SK-N-SH treated with all-trans-retinoic acid at 6 μM for 48 hours (cell line): ENCODE measurements around the gene KCND2.

Experiments
- ATAC-seq: fragments of 200-7000 bp; cut with Tn5 transposase; 3 replicates; pipeline ENCODE4 v1.9.1; 2020; ENCODE audit warnings: mild to moderate bottlenecking, moderate library complexity
- ARNTL ChIP-seq: fragments of 450-650 bp; formaldehyde crosslinking; IDR thresholded peaks from 2 replicates; pipeline ENCODE4 v1.5.0; 2020; ENCODE audit warnings: low read depth, mild to moderate bottlenecking, moderate library complexity, borderline replicate concordance
- BACH2 ChIP-seq: fragments of 250-450 bp; sonication (Bioruptor Pico); IDR thresholded peaks from 2 replicates; pipeline ENCODE4 v1.9.0; 2021; ENCODE audit warnings: mild to moderate bottlenecking, borderline replicate concordance
- ESRRG ChIP-seq: fragments of 250-450 bp; sonication (Bioruptor Pico); IDR thresholded peaks from 2 replicates; pipeline ENCODE4 v1.6.1; 2021; ENCODE audit warnings: mild to moderate bottlenecking
- GLIS3 ChIP-seq: fragments of 250-450 bp; sonication (Bioruptor Pico); IDR thresholded peaks from 2 replicates; pipeline ENCODE4 v1.5.0; 2020; ENCODE audit warnings: mild to moderate bottlenecking, moderate library complexity
- ISL1 ChIP-seq: fragments of 250-450 bp; sonication (Bioruptor Pico); IDR thresholded peaks from 2 replicates; pipeline ENCODE4 v2.1.2; 2022; ENCODE audit warnings: mild to moderate bottlenecking, moderate library complexity
- OSR1 ChIP-seq: fragments of 250-450 bp; sonication (Bioruptor Pico); IDR thresholded peaks from 2 replicates; pipeline ENCODE4 v1.8.0; 2022; ENCODE audit warnings: moderate library complexity, mild to moderate bottlenecking, inconsistent platforms
- PATZ1 ChIP-seq: fragments of 250-450 bp; sonication (Bioruptor Pico); IDR thresholded peaks from 2 replicates; pipeline ENCODE4 v1.8.0; 2020; ENCODE audit warnings: mild to moderate bottlenecking, moderate library complexity, borderline replicate concordance
- PPARA ChIP-seq: fragments of 250-450 bp; sonication (Bioruptor Pico); IDR thresholded peaks from 2 replicates; pipeline ENCODE4 v1.5.0; 2020; ENCODE audit warnings: mild to moderate bottlenecking, borderline replicate concordance
- RARB ChIP-seq: fragments of 250-450 bp; sonication (Bioruptor Pico); IDR thresholded peaks from 2 replicates; pipeline ENCODE4 v1.8.0; 2021; ENCODE audit warnings: mild to moderate bottlenecking, moderate library complexity
- SNAI2 ChIP-seq: fragments of 250-450 bp; sonication (Bioruptor Pico); IDR thresholded peaks from 2 replicates; pipeline ENCODE4 v1.5.0; 2020; ENCODE audit warnings: mild to moderate bottlenecking, moderate library complexity
- TCF4 ChIP-seq: fragments of 250-450 bp; sonication (Bioruptor Pico); IDR thresholded peaks from 2 replicates; pipeline ENCODE4 v1.8.0; 2021; ENCODE audit warnings: mild to moderate bottlenecking, moderate library complexity, borderline replicate concordance
- TOX ChIP-seq: fragments of 250-450 bp; sonication (Bioruptor Pico); IDR thresholded peaks from 2 replicates; pipeline ENCODE4 v1.8.0; 2021; ENCODE audit warnings: mild to moderate bottlenecking, moderate library complexity, borderline replicate concordance
- ZC3H10 ChIP-seq: fragments of 250-450 bp; sonication (Bioruptor Pico); IDR thresholded peaks from 2 replicates; pipeline ENCODE4 v1.5.1; 2021; ENCODE audit warnings: mild to moderate bottlenecking, moderate library complexity
- ZFP3 ChIP-seq: fragments of 250-450 bp; sonication (Bioruptor Pico); IDR thresholded peaks from 2 replicates; pipeline ENCODE4 v1.5.0; 2020; ENCODE audit warnings: mild to moderate bottlenecking, moderate library complexity
- ZNF8 ChIP-seq: fragments of 450-650 bp; formaldehyde crosslinking; IDR thresholded peaks from 2 replicates; pipeline ENCODE4 v1.5.0; 2020; ENCODE audit warnings: mild to moderate bottlenecking, moderate library complexity
- TF ChIP-seq, protein P1 (sequence below): fragments of 250-450 bp; sonication (Bioruptor Pico); IDR thresholded peaks from 2 replicates; pipeline ENCODE4 v1.5.1; 2021; ENCODE audit warnings: mild to moderate bottlenecking, moderate library complexity
- TF ChIP-seq, protein P2 (sequence below): fragments of 250-450 bp; sonication (Bioruptor Pico); IDR thresholded peaks from 2 replicates; pipeline ENCODE4 v1.8.0; 2021; ENCODE audit warnings: low read depth, mild to moderate bottlenecking, moderate library complexity, borderline replicate concordance
- TF ChIP-seq, protein P3 (sequence below): fragments of 250-450 bp; sonication (Bioruptor Pico); IDR thresholded peaks from 2 replicates; pipeline ENCODE4 v1.5.0; 2020; ENCODE audit warnings: mild to moderate bottlenecking, moderate library complexity

The KCND2 gene

DNA sequence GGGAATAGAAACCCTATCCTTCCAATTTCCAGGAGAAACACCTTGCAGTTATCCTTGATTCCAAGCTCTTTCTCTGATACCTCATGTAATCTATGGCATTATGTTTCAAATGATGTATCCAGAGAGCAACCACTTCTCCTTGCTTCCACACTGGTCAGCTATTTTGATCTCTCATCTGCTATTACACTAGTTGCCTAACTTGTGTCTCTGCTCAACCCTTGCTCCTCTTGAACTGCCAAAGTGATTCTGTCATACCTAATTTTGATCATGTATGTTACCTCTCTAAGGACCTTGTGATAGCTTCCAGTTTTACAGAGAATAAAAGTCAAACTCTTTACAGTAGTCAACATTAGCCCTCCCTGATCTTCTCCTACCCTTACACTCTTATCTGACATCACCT is 90.4 kb downstream of the KCND2 start:
- TF ChIP-seq PATZ1 (no peak), ZFP3 (no peak), TCF4 (CRISPR knock-in tag) (no peak), TOX (no peak), OSR1 (CRISPR knock-in tag) (no peak), BACH2 (CRISPR knock-in tag) (no peak), ZNF8 (CRISPR knock-in tag) (no peak), RARB (CRISPR knock-in tag) (no peak), SNAI2 (CRISPR knock-in tag) (no peak), GLIS3 (CRISPR knock-in tag) (no peak), ARNTL (CRISPR knock-in tag) (no peak), ISL1 (CRISPR knock-in tag) (no peak)
- TF ChIP-seq, protein P1, sequence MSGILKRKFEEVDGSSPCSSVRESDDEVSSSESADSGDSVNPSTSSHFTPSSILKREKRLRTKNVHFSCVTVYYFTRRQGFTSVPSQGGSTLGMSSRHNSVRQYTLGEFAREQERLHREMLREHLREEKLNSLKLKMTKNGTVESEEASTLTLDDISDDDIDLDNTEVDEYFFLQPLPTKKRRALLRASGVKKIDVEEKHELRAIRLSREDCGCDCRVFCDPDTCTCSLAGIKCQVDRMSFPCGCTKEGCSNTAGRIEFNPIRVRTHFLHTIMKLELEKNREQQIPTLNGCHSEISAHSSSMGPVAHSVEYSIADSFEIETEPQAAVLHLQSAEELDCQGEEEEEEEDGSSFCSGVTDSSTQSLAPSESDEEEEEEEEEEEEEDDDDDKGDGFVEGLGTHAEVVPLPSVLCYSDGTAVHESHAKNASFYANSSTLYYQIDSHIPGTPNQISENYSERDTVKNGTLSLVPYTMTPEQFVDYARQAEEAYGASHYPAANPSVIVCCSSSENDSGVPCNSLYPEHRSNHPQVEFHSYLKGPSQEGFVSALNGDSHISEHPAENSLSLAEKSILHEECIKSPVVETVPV (CRISPR knock-in tag) = no peak
- no peak for ATAC-seq

DNA sequence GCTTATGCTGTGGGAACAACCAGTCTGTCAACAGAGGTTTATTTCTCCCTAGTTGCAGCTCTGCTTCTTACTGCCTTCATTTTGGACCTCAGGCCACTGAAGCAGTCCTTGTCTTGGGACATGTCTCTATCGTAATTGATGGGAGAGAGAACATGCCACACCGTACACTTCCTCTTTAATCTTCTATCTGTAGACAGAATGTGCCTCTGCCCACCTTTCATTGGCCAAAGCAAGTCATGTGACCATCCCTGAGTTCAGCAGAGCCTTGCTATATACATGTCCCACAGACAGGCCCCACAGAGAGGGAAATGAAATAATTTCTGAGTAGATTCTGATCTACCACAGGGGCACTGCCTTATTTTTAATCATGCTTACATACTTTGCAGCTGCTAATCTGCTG is 98.0 kb downstream of the KCND2 start:
- ATAC-seq = peak; percentile 43; the same call in 2 of the 3 replicates
- TF ChIP-seq PATZ1 (no peak), ISL1 (CRISPR knock-in tag) (no peak), TCF4 (CRISPR knock-in tag) (no peak), RARB (CRISPR knock-in tag) (no peak)

- TF ChIP-seq PPARA (CRISPR knock-in tag) (no peak), OSR1 (CRISPR knock-in tag) (no peak), ESRRG (CRISPR knock-in tag) (no peak), PATZ1 (no peak), ZC3H10 (CRISPR knock-in tag) (no peak), ZFP3 (no peak), TOX (no peak)
- TF ChIP-seq, protein P2, sequence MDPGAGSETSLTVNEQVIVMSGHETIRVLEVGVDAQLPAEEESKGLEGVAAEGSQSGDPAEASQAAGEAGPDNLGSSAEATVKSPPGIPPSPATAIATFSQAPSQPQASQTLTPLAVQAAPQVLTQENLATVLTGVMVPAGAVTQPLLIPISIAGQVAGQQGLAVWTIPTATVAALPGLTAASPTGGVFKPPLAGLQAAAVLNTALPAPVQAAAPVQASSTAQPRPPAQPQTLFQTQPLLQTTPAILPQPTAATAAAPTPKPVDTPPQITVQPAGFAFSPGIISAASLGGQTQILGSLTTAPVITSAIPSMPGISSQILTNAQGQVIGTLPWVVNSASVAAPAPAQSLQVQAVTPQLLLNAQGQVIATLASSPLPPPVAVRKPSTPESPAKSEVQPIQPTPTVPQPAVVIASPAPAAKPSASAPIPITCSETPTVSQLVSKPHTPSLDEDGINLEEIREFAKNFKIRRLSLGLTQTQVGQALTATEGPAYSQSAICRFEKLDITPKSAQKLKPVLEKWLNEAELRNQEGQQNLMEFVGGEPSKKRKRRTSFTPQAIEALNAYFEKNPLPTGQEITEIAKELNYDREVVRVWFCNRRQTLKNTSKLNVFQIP (CRISPR knock-in tag) = no peak
- TF ChIP-seq, protein P3, sequence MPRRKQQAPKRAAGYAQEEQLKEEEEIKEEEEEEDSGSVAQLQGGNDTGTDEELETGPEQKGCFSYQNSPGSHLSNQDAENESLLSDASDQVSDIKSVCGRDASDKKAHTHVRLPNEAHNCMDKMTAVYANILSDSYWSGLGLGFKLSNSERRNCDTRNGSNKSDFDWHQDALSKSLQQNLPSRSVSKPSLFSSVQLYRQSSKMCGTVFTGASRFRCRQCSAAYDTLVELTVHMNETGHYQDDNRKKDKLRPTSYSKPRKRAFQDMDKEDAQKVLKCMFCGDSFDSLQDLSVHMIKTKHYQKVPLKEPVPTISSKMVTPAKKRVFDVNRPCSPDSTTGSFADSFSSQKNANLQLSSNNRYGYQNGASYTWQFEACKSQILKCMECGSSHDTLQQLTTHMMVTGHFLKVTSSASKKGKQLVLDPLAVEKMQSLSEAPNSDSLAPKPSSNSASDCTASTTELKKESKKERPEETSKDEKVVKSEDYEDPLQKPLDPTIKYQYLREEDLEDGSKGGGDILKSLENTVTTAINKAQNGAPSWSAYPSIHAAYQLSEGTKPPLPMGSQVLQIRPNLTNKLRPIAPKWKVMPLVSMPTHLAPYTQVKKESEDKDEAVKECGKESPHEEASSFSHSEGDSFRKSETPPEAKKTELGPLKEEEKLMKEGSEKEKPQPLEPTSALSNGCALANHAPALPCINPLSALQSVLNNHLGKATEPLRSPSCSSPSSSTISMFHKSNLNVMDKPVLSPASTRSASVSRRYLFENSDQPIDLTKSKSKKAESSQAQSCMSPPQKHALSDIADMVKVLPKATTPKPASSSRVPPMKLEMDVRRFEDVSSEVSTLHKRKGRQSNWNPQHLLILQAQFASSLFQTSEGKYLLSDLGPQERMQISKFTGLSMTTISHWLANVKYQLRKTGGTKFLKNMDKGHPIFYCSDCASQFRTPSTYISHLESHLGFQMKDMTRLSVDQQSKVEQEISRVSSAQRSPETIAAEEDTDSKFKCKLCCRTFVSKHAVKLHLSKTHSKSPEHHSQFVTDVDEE (CRISPR knock-in tag) = no peak
- no peak for ATAC-seq
Measured at GRCh38 chr7:120373174-120373573, 100.2 kb downstream of the KCND2 start.
